ENCODE data around the gene GNAZ.
A peak's percentile ranks its signal among the peaks of the same experiment; 100 is the strongest.
"Not testable (repeated sequence)": the region's sequence is repeated elsewhere in the genome, so short reads cannot be mapped to it uniquely, and the experiment has no call there.

The GNAZ gene

GRCh38 chr22:23045461-23045860, 24.9 kb upstream of the GNAZ start:
- DNase-seq: no peak

DNA sequence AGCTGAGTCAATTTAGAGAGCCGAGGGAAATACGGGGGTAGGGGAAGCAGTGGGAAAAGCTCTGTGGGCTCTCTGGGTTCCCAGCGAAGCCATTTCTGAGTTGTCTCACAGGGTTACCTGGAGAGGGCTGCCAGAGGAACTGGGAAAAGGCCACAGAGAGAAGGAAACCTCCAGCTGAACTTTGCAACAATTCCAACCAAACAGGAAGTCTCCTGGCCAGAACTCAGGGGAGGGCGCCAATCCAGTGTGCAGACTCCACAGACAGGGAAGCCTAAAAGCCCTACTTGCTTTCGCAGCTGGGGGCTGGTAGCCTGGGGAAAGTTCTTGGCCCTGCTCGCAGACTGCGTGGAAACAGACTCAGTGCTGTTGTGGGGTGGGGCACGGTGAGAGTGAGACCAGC, 23.1 kb upstream of the GNAZ start:
- DNase-seq: no peak

- DNase-seq: no peak
Measured at GRCh38 chr22:23047742-23048141, 22.6 kb upstream of the GNAZ start.

- not testable (repeated sequence) for DNase-seq
Measured at GRCh38 chr22:23050546-23050945, 19.8 kb upstream of the GNAZ start.

- DNase-seq: no peak
Measured at GRCh38 chr22:23053051-23053707, 17.1 kb upstream of the GNAZ start.

GRCh38 chr22:23053912-23054530, 16.3 kb upstream of the GNAZ start:
- DNase-seq: no peak

DNA sequence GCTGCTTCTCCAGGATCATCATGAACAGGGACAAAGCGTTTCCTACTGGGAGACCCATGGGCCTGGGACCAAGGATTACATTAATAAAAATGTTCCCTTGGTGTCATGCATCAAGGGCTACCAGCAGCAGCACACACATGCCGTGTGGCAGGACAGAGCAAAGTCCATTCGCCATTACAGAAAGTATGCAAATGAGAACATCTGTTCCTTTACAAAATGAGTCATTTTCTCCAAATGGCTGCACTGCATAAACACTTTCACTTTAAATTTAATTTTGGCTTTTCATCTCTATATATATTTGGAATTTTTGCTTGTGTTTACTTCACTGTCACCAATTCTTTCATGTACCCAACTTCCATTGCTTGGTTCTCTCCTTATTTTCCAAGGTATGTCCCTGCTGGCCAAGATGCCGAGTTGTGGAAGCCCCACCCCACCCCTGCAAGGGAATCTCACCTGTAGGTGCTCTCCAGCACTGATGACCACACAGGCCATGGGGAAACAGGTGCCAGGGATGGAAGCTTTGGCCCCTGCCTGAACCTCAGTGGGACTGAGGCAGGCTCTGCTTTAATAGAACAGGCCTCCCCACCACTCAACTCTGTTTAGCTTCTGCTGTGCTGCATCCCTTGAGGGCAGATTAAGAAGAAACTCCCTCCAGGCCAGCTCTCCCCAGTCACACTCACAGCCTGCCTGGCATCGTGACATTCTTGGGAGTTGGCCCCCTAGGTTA, 15.6 kb upstream of the GNAZ start:
- DNase-seq: peak; percentile 49 to 68

DNA sequence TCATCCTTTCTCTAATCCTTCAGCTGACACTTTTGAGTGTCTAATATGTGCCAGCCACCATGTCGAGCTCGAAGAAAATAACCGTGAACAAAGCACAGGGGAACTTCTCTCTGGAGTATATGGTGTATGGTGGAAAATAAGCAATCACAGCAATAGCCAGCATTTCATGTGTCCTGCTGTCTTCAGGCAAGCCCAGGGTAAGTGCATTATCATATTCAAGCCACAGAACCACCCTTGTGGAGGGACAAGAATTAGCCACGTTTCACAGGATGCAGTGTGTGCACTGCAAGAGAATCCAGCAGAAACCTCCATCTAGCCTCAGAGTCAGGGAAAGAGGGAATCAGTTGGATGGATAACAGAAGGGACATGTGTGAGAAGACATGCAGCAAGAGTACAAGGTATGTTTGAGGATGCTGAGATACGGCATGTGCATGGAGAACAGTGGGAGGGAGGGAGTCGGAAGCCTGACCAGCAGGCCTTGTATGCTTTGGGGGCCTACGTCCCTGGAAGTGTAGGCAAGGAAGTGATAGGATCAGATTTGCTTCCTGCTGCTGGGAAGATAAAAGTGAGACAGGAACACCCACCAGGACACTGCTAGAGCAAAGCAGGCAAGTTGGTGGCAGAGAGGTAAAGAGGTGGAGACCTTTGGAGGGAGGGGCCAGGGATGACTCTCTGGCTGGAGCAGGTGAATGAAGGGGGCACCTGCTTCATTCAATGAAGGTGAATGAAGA, 14.7 kb upstream of the GNAZ start:
- no peak for DNase-seq

DNA sequence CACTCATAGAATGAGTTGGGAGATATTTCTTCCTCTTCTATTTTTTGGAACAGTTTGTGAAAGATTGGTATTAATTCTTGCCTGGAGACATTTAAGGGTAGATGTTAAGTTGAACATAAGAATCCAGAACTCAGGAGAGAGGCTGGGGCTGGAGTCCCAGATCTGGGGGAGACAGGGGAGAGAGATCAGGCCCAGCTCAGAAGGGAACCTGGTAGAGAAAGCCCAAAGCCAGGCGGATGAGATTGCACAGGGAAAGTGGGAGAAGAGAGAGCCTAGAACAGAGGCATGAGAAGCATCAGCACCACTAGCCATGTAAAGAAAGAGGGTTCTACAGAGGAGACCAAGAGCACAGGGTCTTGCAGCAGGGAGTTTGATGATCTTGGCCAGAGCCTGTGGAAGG, 13.0 kb upstream of the GNAZ start:
- DNase-seq: no peak

DNA sequence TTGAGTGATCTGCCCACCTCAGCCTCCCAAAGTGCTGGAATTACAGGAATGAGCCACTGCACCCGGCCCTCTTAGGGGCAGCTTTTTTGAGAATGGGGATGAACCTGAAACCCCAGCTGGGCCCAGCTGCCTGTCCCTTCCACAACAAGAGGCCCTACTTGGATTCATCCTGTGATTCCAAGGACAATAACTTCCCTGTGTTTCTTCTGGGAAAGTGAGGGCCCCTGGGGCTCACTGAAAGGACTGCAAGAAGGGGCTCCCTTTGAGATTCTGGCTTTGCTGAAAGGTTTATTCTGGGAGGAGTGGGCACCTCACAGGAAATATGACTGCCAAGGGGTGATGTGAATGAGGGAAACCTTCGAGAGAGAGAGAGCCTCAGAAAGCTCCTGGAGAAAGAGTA, 12.3 kb upstream of the GNAZ start:
- no peak for DNase-seq

- no peak for DNase-seq
Measured at GRCh38 chr22:23058481-23059283, 11.6 kb upstream of the GNAZ start.

DNA sequence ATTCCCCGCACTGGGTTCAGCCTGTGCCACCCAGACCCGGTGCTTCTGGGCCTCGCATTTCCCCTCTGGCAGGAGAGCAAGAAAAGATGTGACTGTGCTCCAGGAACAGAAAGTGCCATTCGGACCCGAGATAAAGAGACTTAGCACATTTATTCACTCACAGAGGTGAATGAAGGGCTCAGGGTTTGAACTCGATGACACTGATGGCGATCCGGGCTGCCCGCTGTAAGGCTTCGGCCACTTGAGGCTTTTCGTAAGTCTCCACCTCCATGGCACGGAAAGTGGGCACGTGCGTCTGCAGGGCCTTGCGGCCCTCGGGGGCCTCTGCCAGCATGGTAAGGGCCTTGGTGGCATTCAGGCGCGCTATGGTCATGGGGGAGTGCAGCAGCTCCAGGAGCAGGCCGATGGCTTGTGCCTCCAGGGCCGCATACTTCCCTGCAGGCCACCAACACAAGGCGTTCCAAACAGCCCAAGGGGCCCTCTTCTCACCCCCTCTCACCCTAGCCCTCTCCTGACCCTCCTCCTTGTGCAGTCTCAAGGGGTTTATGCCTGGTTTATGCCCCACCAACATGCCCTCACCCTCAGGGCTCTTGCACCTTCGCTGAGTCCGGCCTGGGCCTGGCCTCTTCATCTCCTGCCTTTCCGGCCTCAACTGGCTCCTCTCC, 10.9 kb upstream of the GNAZ start:
- DNase-seq: no peak

DNA sequence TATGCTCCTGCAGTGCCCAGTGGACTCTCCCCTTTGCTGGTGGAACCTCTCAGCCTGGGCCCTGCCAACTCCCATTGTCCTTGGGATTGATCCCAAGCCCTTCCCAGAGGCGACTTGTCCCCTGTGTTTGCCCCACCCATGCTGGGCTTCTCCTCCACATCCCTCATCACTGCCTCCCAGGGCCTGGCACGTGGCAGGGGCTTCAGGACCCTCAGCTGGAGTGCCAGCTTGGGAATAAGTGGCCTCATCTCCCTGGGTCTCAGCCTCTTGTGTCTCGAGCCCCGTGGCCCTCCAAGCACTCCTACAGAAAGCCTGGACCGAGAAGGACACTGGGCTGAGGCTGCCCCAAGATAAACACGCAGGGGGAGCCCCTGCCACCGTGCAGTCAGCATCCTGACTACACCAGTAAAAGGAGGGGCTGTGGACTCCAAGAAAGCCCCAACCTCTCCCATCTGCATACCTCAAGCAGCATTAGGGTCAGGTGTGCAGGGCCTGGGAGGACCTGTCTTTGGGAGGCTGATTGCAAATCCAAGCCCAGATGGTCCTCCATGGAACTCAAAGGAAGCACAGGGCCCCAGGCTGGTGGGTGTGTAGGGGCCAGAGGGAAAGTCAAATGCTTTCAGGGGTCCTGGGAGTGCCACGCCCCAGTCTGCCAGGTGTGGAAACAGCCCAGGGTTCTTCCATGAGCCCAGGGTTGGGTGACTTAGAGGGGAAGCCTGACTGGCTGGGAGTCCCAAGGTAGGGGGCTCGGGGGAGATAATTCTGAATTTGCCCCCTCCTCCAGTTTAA, 9.5 kb upstream of the GNAZ start:
- no peak for DNase-seq

DNA sequence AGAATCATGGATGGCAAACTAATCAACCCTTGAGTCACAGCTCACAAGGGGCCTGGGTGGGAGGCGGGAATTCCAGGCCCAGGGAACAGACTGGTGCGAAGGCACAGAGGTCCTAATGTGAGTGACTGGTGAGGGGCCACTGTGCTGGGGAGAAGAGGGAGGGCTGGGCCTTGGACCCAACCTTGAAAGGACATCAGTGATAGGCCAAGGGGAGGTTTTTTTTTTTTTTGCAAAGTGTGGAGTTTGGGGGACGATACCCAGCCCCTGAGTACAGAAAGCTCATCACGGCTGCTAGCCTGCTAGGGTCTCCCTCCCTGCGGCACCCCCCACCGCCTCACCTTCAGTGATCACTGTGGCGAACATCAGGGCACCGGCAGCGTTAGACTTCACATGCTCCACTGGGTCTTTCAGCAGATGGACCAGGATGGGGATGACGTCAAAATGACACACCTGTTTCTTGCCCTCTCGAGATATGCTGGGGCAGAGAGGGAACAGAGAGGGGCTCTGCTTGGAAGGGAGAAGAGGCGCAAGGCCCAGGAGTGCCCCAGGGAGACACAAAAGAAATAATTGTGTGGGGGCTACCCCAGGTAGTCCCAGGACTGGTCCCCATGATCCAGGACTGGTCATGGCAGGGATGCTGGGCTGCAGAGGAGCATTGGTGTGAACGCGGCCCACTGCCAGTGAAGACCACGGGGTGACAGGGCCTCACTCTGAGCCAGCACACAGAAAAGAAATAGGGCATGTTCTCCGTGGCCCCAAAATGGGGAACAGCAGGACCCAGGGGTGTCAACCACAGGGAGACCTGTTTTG, 8.6 kb upstream of the GNAZ start:
- no peak for DNase-seq

- DNase-seq: no peak
Measured at GRCh38 chr22:23062616-23063538, 7.4 kb upstream of the GNAZ start.

DNA sequence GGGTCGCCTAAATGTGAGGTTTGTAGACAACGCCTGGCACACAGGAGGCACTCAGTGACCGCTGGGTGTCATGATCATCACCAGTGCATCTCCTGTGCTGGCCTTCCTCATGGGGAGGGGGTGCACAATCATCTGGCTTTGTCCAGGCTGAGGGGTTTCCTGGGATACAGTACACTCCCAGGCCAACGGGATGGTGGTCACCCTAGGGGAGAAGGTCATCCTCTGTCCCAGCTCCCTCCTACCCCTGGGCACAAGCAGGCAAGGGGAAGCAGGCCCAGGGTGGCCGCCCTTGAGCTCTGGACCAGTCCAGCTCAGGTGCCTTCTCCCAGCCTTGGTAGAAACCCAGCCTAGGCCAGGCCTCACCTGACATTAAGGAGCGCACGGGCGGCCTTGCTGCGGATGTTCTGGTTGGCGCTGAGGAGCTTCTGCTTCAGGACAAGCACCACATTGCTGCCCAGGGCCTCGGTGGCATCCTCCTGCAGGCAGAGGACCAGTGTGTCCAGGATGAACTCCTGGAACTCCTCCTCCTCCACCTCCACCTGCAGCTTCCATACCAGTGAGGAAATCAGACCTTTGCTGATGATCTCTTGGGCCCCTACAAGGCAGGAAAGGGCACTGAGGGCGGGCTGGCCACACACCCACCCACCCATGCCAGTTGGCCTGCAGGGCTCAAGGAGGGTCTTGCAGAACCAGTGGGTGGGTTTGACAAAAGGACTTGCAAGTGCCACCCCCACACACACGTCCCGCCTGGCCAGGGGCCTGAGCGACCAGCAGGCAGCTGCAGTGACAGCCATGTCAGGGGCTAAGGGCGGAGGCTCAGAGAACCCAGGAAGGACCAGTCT, 6.6 kb upstream of the GNAZ start:
- DNase-seq: no peak

DNA sequence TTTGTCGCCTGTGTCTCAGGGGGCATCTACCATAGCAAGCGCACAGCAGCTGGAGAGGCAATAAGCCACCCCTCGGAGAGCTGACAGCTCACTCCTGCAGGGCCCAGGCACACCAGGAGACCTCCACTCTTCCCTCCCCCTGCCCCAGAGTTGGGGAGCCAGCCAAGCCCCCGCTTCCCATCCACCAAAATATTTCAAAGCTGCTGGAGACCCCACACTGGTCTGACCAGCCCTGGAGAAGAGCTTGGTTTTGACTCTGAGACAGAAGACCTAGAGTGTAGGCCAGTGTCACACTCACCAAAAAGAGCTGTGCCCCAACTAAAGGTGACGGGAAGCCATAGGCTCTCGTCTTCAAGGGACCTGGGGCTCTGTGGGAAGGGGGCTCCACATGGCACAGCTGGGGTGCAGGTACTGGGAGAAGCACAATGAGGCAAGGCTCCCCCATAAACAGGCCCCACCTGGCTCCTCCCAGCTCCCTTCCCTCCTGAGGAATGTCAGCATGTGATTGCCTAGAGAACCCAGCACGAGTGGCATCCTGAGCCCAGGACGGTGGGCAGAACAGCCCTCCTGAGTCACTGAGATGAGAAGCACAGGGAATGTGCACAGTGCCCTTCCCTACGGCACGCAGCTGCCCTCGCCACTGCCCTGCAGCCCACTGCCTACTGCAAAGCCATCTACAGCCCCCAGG, 5.8 kb upstream of the GNAZ start:
- DNase-seq: no peak

GRCh38 chr22:23065069-23065451, 5.3 kb upstream of the GNAZ start:
- DNase-seq: no peak

All from NCI-H526 (cell line).